HG02610 (cell line): Measurements from ENCODE around the gene LRCH3.
"Not testable (repeated sequence)": the region's sequence is repeated elsewhere in the genome, so short reads cannot be mapped to it uniquely, and the experiment has no call there.

Experiments
- ATAC-seq: cut with Tn5 transposase; IDR thresholded peaks from one replicate; pipeline ENCODE4 v1.9.1; 2021; ENCODE audit warnings: mild to moderate bottlenecking, moderate library complexity; ENCODE audit not compliant: unreplicated experiment

LRCH3 gene

DNA sequence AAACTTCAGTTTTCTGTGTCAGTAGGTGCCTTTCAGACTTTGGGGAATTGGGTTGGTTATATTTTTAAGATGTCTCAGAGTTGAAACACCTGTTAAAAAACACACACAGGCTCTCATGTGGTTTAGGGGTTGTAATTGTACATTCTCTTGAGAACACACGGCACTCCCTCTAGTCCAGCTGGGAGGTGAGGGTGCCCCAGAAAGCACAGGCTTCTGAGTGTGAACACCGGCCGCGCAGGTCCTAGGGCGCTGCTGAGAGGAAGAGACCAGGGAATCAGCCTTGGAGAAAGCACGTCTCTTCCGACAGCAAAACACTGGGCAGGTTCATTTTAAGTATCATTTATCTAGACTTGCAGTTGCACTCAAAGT is 90.9 kb downstream of the LRCH3 start:
- ATAC-seq: no peak

DNA sequence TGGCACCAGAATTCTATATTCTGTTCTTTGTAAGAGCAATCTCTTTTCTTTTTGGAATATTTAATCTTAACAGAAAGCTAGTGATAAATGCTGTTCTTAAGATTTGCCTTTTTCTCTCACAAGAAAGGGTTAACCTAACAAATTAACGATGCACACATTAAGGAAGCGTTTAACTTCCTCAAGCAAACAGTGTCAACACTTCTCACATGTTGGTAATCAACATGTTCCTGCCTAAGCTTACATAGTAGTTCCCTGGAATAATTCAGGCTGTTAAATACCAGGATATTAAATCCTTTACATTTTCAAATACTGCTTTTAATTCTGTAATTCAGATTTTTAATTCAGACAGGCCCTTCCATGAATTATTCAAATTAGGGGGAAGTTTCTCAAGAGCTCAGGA is 91.5 kb downstream of the LRCH3 start:
- no peak for ATAC-seq

DNA sequence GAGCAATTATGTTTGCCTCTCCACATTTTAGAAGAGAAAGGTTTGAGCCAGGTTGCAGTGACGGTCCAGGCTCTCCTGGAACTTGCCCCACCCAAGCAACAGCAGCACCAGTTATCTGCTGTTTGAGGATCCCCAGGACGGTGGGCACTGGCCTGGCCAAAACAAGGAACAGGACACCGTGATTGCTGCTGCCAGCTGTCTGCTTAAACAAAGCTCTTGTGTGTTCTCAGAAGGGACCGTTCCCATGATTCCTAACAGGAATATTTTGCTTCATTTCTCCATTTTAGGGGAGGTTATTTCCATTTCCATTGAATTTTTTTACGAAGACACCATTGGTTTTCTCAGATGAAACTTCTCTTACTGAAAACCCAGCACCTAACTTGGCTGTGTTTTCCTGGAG is 92.5 kb downstream of the LRCH3 start:
- no peak for ATAC-seq

DNA sequence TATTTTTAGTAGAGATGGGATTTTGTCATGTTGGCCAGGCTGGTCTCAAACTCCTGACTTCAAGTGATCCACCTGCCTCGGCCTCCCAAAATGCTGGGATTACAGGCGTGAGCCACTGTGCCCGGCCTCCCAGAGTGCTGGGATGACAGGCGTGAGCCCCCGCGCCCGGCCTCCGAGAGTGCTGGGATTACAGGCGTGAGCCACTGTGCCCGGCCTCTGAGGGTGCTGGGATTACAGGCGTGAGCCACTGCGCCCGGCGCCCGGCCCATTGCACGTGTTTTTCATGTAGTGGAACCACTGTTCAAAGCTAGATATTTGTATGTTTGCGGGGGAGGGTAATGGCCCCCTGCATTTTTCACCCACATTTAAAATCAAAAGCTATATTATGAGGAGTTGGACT is 93.3 kb downstream of the LRCH3 start:
- ATAC-seq: not testable (repeated sequence)

DNA sequence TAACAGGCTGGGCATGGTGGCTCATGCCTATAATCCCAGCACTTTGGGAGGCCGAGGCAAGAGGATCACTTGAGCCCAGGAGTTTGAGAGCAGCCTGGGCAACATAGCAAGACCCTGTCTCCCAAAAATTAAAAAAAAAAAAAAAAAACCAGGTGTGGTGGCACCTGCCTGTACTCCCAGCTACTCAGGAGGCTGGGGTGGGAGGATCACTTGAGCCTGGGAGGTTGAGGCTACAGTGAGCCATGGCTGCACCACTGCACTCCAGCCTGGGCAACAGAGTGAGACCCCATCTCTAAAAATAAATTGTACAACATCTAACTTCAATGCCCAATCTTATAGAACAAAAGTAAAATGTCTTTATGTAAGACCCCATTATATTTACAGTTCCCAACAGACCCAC is 95.0 kb downstream of the LRCH3 start:
- not testable (repeated sequence) for ATAC-seq

DNA sequence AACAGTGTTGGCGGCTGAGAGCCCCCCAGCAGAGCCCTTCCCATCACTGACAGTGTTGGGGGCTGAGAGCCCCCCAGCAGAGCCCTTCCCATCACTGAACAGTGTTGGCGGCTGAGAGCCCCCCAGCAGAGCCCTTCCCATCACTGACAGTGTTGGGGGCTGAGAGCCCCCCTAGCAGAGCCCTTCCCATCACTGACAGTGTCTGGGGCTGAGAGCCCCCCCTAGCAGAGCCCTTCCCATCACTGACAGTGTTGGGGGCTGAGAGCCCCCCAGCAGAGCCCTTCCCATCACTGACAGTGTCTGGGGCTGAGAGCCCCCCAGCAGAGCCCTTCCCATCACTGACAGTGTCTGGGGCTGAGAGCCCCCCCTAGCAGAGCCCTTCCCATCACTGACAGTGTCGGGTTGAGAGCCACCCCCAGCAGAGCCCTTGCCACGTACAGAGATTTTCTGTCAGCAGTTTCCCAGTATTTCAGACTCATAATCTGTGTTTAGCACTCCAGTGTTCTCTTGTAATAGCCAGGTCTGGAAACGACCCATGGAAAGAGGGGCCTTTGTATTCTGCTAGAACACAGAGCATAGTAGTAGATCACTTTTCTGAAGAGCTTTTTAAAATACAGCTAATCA is 96.5 kb downstream of the LRCH3 start:
- ATAC-seq: not testable (repeated sequence)

DNA sequence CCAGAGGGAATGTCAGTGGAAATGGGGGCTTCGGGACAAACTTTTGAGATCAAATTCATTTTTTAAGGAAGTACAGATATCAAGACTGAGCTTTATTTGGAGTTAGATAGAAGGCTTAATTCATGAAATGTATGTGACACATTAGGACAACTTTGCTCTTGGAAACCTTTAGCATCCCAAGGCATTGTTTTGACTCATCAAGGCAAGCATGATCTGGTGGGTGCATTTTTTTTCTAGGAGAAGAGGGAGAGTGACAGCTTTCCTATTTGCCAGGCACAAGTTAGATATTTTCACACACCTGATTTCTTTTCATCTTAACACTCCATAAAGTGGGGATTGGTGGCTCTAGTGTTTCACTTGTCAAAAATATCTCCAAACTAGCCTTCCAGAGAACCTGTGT is 97.5 kb downstream of the LRCH3 start:
- ATAC-seq: no peak

DNA sequence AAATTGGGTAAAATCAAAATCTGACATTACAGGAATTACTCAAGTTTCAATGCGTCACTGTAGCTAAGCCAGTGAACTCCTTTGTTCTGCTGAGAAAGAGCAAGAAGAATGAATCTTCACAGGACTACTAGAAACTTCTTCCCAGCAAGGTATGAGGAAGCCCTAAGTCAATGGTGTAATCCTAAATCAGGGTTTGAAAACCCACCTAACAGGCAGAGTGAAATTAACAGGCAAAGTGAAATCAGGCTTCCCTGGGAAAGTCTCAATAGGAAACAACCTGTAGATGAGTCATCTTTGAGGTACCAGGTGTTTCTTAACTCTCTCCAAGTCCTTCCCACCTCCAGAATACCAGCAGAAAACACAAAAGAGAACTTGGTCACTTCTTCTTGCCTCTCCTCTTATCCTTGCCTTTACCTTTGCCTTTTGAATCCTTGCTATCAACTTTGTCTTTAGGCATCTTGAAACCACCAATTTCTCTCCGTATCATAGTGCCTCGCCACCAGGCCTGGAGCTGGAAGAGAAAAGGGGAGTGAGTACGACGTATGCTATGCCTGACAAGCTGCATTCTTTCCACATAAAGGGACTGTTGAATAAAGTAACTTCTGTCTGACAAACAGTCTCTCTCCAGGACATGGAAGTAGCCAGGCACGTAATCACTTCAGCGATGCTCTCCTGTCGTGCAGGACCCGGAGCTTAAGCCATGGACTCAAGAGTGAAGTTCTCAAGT is 98.3 kb downstream of the LRCH3 start:
- ATAC-seq: no peak

DNA sequence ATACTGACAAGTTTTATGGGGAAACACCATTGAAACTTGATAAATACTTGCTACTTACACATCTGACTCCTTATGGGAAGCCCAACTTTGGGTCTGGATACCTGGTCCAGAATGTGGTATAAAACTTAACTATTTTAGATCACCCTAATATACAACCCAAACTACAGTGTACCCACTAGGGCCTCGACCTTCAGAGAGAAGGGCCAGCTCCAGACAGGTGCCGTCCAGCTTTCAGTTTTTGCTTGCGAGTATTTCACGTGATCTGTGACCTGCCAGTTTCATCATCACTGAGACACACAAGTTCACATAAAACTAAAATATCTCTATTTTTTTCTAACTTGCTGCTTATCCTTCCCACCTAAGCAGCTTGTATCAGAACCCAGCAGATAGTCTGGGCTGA is 99.6 kb downstream of the LRCH3 start:
- ATAC-seq: no peak

DNA sequence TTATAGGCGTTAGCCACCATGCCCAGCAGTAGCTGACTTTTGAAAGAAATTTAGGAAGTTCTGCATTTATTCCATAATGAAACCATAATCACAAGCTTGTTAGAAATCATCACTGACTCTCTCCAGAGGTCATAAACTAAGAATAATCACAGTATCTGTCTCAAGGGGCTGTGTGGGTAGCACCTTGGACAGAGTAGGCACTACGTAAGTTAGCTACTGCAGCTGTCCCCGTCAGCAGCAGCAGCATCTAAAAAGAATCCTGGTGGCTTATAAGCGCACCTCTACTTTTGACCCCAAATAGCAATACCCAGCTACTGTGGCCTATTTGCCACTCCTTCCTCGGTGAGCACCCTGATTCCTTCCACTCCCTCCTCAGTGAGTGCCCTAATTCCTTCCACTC is 101.1 kb downstream of the LRCH3 start:
- ATAC-seq: no peak

DNA sequence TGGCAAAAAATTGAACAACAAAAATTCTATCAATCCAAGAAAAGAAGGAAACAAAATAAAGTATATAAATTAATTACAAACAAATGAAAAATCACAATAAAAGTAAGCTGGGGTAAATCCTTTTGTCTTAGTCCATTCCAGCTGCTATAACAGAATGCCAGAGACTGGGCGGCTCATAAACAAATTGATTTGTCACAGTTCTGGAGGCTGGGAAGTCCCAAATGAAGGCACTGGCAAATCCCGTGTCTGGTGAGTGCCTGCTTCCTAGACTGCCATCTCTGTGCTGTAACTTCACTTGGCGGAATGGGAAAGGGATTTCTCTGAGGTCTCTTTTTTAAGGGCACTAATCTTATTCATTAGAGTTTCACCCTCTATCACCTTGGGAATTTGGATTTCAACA is 105.4 kb downstream of the LRCH3 start:
- ATAC-seq: no peak

DNA sequence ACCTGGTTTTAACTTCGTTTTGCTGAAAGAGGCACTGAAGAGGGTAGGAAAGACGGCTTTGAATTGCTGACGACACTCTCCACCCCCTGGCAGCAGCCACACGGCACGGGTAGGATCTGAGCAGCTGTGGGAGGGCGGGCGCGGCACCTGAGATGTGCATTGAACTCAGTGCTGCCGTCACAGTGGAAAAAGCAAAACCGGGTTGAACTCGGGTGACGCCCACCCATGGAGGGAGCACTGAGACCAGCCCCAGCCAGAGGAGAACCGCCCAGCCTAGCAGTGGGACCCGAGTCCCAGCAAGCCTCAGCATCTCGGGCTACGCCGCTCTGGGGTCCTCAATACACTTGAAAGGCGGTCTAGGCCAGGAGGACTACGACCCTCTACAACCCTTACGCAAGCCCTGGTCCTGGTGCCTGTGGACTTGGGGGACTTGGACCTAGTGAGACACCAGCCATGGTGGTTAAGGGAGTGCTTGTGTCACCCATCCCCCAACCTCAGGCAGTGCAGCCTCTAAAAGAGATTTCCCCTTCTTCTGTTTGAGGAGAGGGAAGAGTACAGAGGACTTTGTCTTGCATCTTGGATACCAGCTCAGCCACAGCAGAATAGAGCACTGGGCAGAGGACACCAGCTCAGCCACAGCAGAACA is 108.9 kb downstream of the LRCH3 start:
- ATAC-seq: no peak

DNA sequence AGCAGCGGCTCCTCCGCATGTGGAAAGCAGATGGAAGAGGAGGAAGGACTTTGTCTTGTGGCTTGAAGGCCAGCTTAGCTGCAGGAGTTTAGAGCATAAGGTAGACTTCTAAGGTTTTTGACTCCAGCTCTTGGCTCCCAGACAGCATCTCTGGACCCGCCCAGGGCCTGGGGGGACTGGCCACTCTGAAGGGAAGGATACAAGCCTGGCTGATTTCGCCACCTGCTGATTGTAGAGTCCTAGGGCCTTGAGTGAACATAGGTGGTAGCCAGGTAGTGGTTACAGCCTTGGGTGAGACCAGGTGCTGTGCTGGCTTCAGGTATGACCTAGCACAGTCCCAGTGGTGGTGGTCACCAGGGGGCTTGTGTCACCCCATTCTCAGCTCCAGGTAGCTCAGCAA is 110.6 kb downstream of the LRCH3 start:
- ATAC-seq: no peak

DNA sequence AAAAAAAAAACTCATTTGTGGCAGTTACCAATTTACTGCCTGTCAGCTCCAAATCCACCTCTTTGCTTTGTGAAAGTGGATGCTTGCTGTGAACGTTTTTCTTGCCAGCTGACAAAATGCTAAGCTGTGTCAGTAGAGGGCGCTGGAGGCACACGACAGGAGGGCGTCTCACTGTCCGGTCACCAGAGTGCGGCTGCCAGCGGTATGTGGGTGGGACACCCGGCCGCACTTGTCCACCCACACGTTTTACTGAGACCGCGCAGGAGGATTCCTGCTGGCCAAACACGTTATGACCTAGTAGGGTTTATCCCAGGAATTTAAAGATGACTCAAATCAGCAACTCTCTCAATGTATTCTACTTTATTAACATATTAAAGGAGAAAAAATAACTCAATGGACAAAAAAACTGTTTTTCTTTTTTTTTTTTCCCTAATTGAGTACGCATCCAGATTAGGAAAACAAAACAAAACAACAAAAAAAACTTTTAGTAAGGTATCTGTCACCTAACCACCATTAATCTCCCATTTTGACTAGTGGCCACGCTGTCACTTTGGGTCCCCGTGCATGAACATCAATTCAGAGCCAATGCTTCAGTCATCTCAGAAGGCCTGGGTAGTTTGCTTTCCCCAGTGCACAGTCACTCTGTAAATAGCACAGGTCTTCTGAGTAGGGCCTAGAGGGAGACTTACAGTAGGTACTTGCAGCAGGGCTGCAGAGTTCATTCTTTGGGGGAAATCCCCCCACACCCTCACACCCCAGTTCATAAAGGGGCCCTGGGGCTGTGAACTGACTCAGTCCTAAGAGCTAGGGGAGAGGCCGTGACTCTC is 115.2 kb downstream of the LRCH3 start:
- ATAC-seq: peak; percentile 98

DNA sequence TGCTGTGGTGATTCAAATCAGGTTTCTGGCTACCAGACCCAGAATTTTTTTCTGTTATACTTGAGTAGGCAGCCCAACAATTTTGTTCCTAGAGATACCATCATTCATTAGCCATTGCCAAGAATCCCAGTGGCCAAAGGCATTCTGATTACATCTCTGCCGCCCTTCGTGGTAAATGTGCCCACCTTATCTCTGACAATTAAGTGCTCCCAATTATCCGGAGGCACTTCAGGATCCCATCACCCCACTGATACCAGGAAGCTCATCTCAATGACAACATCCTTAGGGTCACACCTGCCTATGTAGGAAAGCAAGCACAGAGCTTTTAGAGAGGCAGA is 115.8 kb downstream of the LRCH3 start:
- no peak for ATAC-seq

DNA sequence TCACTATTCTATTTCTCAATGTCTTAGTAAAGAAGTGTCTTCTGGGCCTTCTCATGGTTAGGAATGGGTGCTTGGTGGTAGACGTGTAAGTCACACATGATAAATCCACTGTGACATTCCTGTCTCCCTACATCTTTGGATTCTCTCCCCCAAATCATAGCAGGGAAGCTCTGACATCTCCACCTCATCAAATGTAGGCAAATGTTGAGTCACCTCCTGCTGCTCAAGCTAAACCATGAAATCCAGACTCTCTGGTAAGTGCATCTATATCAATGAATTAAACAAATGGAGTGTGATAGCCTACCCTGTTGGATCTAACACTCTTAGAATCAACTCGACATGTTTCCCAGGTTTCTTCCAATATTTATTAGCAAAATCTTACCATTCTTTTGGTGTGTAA is 116.1 kb downstream of the LRCH3 start:
- ATAC-seq: no peak

DNA sequence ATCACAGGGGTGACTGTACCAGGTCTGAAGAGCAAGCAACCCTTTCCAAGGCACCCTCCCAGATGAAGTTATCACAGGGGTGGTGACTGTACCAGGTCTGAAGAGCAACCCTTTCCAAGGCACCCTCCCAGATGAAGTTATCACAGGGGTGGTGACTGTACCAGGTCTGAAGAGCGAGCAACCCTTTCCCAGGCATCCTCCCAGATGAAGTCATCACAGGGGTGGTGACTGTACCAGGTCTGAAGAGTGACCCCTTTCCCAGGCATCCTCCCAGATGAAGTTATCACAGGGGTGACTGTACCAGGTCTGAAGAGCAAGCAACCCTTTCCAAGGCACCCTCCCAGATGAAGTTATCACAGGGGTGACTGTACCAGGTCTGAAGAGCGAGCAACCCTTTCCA is 117.5 kb downstream of the LRCH3 start:
- not testable (repeated sequence) for ATAC-seq

DNA sequence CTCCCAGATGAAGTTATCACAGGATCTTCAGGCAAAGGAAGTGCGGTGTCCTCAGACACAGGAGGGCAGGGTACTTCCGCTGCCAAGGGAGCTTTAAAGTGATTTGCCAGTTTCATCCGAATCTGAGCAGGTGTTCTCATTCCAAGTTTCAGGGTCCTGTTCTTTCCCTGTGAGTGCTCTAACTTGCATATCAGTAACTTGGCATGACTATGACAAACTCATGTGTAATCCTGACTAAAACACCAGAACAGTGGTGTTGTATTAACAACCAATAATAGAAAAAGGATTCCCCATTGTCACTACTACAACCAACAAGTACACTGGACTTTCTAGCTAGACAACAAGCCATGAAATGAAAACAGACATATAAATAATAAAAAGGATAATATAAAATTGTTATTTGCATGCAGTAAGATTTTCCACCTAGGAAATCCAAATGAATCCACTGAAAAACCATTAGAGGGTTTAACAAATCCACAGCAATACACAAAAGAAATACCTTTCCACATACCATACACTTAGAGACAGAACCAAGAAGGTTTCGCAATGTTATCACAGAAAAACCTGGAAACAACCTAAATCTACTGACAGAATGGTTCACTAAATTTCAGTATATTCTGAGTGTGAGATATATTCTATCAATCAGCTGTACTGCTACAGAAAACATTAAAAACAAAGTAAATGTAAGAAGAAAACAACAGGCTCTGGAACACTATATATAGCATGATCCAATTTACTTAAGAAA is 118.1 kb downstream of the LRCH3 start:
- no peak for ATAC-seq

DNA sequence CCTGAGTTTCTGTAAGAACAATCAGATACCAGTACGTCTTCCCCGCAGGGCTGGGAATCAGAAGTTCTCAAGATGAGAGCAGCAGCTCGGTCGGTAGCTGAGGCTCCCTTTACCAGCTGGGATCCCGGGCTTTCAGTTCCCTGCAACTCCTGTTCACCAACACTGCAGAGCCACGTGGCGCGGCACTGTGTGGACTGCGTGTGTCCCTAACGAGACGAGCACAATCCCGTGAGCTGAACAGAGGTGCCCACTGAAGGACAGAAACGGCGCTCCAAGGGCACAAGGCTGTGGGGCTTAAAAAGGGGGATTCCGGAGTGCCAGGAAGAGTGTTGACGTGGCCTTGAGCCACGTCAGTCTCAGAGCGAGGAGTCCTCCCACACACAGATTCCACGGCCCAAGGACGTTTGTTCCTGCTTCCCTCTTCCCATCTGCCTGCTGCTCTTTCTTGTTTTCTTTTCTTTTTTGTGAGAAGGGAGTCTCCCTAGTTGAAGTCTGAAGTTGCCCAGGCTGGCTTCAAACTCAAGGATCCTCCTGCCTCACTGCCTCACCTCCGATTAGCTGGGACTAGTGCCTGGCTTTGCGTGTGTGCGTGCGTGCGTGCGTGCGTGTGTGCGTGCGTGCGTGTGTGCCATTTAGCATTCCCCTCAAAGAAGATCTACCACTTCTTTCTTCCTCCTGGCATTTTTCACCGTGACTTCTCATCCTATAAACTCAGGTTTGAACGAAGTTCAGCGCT is 121.9 kb downstream of the LRCH3 start:
- ATAC-seq: no peak

DNA sequence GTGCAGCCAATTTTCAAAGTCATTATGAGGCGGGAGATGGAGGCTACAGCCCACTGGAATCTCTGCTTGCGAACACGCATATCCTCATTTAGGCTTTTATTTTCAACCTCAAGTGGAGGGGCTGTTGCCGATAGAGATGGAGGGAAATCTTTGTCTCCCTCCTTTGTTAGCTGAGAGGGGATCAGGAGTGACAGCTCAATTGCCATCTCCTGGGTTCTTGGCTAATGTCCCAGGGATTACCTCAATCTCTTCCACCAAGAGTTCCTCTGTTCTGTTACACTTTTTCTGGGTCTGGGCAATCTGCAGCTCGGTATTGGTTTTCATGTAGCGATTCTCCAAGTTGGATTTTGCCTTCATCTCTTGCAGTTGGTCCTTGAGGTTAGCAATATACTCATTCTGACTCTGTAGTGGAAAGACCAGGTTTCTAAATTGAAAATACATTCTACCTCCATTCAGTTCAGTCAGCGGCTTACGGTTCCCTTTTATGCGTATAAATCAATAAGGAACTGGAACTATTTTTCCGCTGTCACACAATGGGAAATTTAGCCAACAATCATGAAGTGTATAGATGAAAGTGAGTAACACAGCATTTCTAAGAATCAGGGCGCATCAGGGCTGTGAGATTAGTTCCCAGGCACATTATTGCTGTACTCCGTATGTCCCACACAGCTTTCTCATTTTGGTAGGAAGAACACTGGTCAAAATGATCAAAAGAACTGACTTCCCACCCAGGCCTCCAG is 122.8 kb downstream of the LRCH3 start:
- ATAC-seq: no peak
